ENCODE measurements around the gene TARBP2.
"Not testable (repeated sequence)": the region's sequence is repeated elsewhere in the genome, so short reads cannot be mapped to it uniquely, and the experiment has no call there.

The TARBP2 gene

GRCh38 chr12:53532021-53532420 lies 30.9 kb downstream of the TARBP2 start:
- Histone ChIP-seq H3K27me3 (ENCODE audit: insufficient read depth, low read length) (no peaks in the 10 kb centered on the region), H3K36me3 (ENCODE audit: insufficient read depth, low read depth, low read length) (peaks cover 50% of the 10 kb centered on the region)

GRCh38 chr12:53532524-53533445 lies 31.7 kb downstream of the TARBP2 start:
- no peak overlapping the region for H3K9ac ChIP-seq (ENCODE audit: low read depth, low read length)
- no peak overlapping the region for H3K4me3 ChIP-seq (ENCODE audit: low read length)
- H3K27me3 ChIP-seq (ENCODE audit: insufficient read depth, low read length), result no peaks in the 10 kb centered on the region
- H3K36me3 ChIP-seq (ENCODE audit: insufficient read depth, low read depth, low read length), result peaks cover 53% of the 10 kb centered on the region
- H3K4me1 ChIP-seq (ENCODE audit: insufficient read depth, low read length), result no peaks in the 10 kb centered on the region
- H3K9me3 ChIP-seq (ENCODE audit: insufficient read depth, low read depth, low read length), result no peaks in the 10 kb centered on the region
- no peak overlapping the region for H3K27ac ChIP-seq (ENCODE audit: low read length)

More at GRCh38 chr12:53532021-53532420, 30.9 kb downstream of the TARBP2 start:
- H3K9ac ChIP-seq (ENCODE audit: low read depth, low read length), result no peak overlapping the region
- H3K27ac ChIP-seq (ENCODE audit: low read length), result no peak overlapping the region
- H3K4me1 ChIP-seq (ENCODE audit: insufficient read depth, low read length), result no peaks in the 10 kb centered on the region
- no peaks in the 10 kb centered on the region for H3K9me3 ChIP-seq (ENCODE audit: insufficient read depth, low read depth, low read length)
- H3K4me3 ChIP-seq (ENCODE audit: low read length), result no peak overlapping the region

GRCh38 chr12:53533471-53533870 lies 32.4 kb downstream of the TARBP2 start:
- Histone ChIP-seq H3K4me1 (ENCODE audit: insufficient read depth, low read length) (no peaks in the 10 kb centered on the region), H3K9me3 (ENCODE audit: insufficient read depth, low read depth, low read length) (no peaks in the 10 kb centered on the region), H3K9ac (ENCODE audit: low read depth, low read length) (no peak overlapping the region), H3K27ac (ENCODE audit: low read length) (no peak overlapping the region), H3K27me3 (ENCODE audit: insufficient read depth, low read length) (no peaks in the 10 kb centered on the region), H3K36me3 (ENCODE audit: insufficient read depth, low read depth, low read length) (peaks cover 53% of the 10 kb centered on the region), H3K4me3 (ENCODE audit: low read length) (no peak overlapping the region)

- Histone ChIP-seq H3K36me3 (ENCODE audit: insufficient read depth, low read depth, low read length) (peaks cover 50% of the 10 kb centered on the region), H3K9ac (ENCODE audit: low read depth, low read length) (no peak overlapping the region), H3K4me1 (ENCODE audit: insufficient read depth, low read length) (no peaks in the 10 kb centered on the region), H3K4me3 (ENCODE audit: low read length) (no peak overlapping the region), H3K27me3 (ENCODE audit: insufficient read depth, low read length) (no peaks in the 10 kb centered on the region), H3K27ac (ENCODE audit: low read length) (no peak overlapping the region), H3K9me3 (ENCODE audit: insufficient read depth, low read depth, low read length) (no peaks in the 10 kb centered on the region)
These were observed 35.9 kb downstream of the TARBP2 start for GRCh38 chr12:53536962-53537361.

- Histone ChIP-seq H3K9me3 (ENCODE audit: insufficient read depth, low read depth, low read length) (no peaks in the 10 kb centered on the region), H3K4me3 (ENCODE audit: low read length) (no peak overlapping the region), H3K36me3 (ENCODE audit: insufficient read depth, low read depth, low read length) (peaks cover 46% of the 10 kb centered on the region), H3K27me3 (ENCODE audit: insufficient read depth, low read length) (no peaks in the 10 kb centered on the region), H3K9ac (ENCODE audit: low read depth, low read length) (no peak overlapping the region), H3K4me1 (ENCODE audit: insufficient read depth, low read length) (no peaks in the 10 kb centered on the region), H3K27ac (ENCODE audit: low read length) (no peak overlapping the region)
These were observed 37.2 kb downstream of the TARBP2 start for GRCh38 chr12:53538209-53538689.

- Histone ChIP-seq H3K36me3 (ENCODE audit: insufficient read depth, low read depth, low read length) (peaks cover 38% of the 10 kb centered on the region), H3K27ac (ENCODE audit: low read length) (no peak overlapping the region)
These were observed 38.4 kb downstream of the TARBP2 start for GRCh38 chr12:53539526-53539925.

GRCh38 chr12:53543539-53543938 lies 42.5 kb downstream of the TARBP2 start:
- no peak overlapping the region for H3K27ac ChIP-seq (ENCODE audit: low read length)
- peak overlapping the region; percentile 18; the same call in 1 of the 2 replicates for H3K9ac ChIP-seq (ENCODE audit: low read depth, low read length)
- H3K4me3 ChIP-seq (ENCODE audit: low read length), result no peak overlapping the region
- H3K36me3 ChIP-seq (ENCODE audit: insufficient read depth, low read depth, low read length), result peaks cover 17% of the 10 kb centered on the region
- H3K4me1 ChIP-seq (ENCODE audit: insufficient read depth, low read length), result 0 out of 2 replicates have a peak, but pooled peaks cover 4% of the 10 kb centered on the region
- no peaks in the 10 kb centered on the region for H3K9me3 ChIP-seq (ENCODE audit: insufficient read depth, low read depth, low read length)
- no peaks in the 10 kb centered on the region for H3K27me3 ChIP-seq (ENCODE audit: insufficient read depth, low read length)

More at GRCh38 chr12:53539526-53539925, 38.4 kb downstream of the TARBP2 start:
- Histone ChIP-seq H3K4me1 (ENCODE audit: insufficient read depth, low read length) (0 out of 2 replicates have a peak, but pooled peaks cover 4% of the 10 kb centered on the region), H3K27me3 (ENCODE audit: insufficient read depth, low read length) (no peaks in the 10 kb centered on the region), H3K4me3 (ENCODE audit: low read length) (no peak overlapping the region), H3K9ac (ENCODE audit: low read depth, low read length) (no peak overlapping the region), H3K9me3 (ENCODE audit: insufficient read depth, low read depth, low read length) (no peaks in the 10 kb centered on the region)

GRCh38 chr12:53548354-53548753 lies 47.3 kb downstream of the TARBP2 start:
- H3K36me3 ChIP-seq (ENCODE audit: insufficient read depth, low read depth, low read length); H3K9me3 ChIP-seq (ENCODE audit: insufficient read depth, low read depth, low read length); H3K4me1 ChIP-seq (ENCODE audit: insufficient read depth, low read length); H3K27ac ChIP-seq (ENCODE audit: low read length); H3K4me3 ChIP-seq (ENCODE audit: low read length); H3K9ac ChIP-seq (ENCODE audit: low read depth, low read length); H3K27me3 ChIP-seq (ENCODE audit: insufficient read depth, low read length): not testable (repeated sequence)

GRCh38 chr12:53550131-53550530 lies 49.0 kb downstream of the TARBP2 start:
- not testable (repeated sequence) for H3K36me3 ChIP-seq (ENCODE audit: insufficient read depth, low read depth, low read length); H3K4me1 ChIP-seq (ENCODE audit: insufficient read depth, low read length); H3K27ac ChIP-seq (ENCODE audit: low read length); H3K4me3 ChIP-seq (ENCODE audit: low read length); H3K9me3 ChIP-seq (ENCODE audit: insufficient read depth, low read depth, low read length); H3K9ac ChIP-seq (ENCODE audit: low read depth, low read length); H3K27me3 ChIP-seq (ENCODE audit: insufficient read depth, low read length)

GRCh38 chr12:53550595-53550994 lies 49.5 kb downstream of the TARBP2 start:
- Histone ChIP-seq H3K9me3 (ENCODE audit: insufficient read depth, low read depth, low read length) (no peaks in the 10 kb centered on the region), H3K9ac (ENCODE audit: low read depth, low read length) (no peak overlapping the region), H3K27me3 (ENCODE audit: insufficient read depth, low read length) (no peaks in the 10 kb centered on the region), H3K27ac (ENCODE audit: low read length) (no peak overlapping the region), H3K36me3 (ENCODE audit: insufficient read depth, low read depth, low read length) (no peaks in the 10 kb centered on the region; the same call in 1 of the 2 replicates), H3K4me1 (ENCODE audit: insufficient read depth, low read length) (no peaks in the 10 kb centered on the region), H3K4me3 (ENCODE audit: low read length) (no peak overlapping the region)

GRCh38 chr12:53551889-53552291 lies 50.8 kb downstream of the TARBP2 start:
- Histone ChIP-seq H3K4me1 (ENCODE audit: insufficient read depth, low read length) (no peaks in the 10 kb centered on the region), H3K27ac (ENCODE audit: low read length) (no peak overlapping the region), H3K9me3 (ENCODE audit: insufficient read depth, low read depth, low read length) (no peaks in the 10 kb centered on the region), H3K4me3 (ENCODE audit: low read length) (no peak overlapping the region), H3K36me3 (ENCODE audit: insufficient read depth, low read depth, low read length) (no peaks in the 10 kb centered on the region; the same call in 1 of the 2 replicates), H3K9ac (ENCODE audit: low read depth, low read length) (no peak overlapping the region), H3K27me3 (ENCODE audit: insufficient read depth, low read length) (no peaks in the 10 kb centered on the region)
